ELR (cell line): ENCODE data around the gene SPON1.

Experiments used
- DNase-seq: peaks from one replicate; pipeline ENCODE4 v3.0.0-alpha.2; 2015; ENCODE audit warnings: low read depth

The SPON1 gene

DNA sequence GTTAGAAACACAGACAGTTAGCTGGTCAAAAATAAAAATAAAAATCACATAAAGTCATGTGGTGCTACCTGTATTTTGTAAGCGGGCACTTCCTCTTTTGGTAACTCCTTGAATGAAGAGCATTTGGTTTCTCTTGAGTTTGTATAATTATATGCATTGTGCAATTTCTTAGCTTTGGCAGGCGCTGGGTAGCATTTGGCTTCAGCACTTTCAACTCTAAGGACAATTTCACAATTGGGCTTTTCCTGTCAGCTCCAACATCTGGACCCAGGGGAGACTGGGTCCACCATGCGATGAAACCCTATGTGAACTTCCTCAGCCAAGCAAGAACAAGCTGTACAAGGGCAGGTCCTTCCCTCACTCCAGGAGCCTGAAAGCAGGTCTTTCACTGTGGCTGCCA is 227.4 kb downstream of the SPON1 start:
- no peak for DNase-seq

DNA sequence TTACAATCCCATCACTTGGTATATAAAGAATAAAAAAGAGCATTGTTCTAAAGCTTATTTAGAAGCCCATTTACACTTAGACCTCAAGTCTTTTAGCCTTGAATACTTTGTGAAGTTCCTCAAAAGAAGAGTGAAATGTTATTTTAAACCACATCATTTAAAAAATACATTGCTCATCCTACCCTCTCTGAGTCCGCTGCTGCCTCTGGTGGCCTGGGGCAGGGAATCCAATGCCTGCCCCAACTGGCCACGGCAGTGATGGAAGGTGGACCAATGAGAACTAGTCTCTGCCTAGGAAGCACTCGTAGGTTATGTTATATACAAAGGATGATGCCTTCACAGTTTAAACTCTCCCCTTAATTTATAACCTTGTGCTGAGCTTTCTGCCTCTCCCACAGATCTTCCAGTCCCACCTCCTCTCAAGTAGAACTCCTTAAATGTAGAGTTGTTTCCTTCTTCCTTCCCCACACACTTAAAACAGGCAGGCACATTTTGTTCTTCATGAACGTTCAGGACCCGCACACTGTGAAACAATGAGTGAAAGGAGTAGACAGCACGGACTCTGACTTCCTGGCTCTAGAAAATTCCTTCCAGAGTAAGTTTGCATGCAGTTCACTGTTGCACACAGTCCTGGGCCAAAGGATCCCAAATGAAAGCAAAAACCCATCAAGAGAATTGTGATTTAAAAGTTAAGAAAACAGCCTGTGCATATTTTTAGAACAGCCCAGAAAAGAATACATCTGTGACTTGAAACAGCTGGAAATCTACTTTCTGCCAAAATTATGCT is 228.7 kb downstream of the SPON1 start:
- peak; percentile 1 for DNase-seq

DNA sequence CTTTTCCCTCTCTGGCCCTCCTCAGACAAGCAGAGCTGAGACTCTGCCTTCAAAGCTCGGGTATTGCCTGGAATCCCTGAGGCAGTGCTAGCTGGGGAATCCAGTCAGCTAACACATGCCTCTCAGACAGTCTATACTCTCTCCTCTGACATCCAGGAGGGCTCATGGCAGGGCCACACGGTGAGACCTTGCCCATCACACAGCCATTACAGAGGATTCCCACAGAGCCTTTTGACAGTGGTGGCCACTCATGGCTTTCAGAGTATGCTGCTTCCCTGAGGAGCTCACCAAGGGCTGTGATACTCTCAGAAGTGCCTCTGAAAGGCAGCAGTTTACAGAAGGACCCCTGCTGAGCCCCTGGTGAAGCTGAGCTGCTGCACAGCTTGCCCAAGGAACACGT is 231.1 kb downstream of the SPON1 start:
- DNase-seq, result no peak

DNA sequence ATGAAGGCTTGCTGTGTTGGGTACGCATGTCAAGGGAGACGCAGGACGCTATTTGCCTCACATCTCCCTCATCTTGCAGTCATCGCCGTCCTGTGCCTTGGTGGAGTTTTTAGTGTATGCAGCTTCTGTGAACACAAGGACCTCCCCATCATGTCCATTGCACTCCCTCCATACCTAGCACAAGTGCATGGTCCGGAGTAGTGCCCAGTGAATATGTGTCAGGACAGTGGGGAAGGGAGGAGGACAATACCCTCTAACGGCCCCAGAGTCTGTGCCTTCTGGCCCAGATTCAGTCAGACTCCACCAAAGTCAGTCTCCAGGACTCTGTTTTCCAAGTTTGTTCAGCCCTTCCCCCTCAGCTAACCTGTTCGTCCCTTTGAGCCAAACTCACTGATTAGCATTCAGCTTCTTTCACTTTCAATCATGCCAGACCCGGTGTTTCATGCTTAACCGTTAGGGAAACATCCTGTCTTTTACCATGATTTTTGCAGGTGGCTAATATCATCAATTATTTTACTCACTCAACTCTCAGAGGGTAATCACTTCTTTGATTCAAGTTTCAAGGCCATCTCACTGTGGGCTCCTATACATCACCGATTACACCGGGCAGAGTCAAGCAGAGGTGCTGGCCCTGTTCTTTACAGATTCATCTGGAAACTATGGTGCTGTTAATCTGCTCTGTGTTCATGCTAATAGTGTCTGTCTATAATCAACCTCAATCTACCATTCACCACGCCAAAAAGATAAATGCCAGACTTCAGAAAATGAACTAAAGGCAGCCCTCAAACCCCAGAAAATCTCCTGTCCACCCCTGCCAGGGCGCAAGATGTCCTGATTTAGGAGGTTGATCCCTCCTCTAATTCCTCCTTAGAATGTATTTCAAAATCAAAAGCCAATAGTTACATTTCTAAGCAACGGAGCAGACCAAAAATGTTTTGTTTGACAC is 240.0 kb downstream of the SPON1 start:
- no peak for DNase-seq

DNA sequence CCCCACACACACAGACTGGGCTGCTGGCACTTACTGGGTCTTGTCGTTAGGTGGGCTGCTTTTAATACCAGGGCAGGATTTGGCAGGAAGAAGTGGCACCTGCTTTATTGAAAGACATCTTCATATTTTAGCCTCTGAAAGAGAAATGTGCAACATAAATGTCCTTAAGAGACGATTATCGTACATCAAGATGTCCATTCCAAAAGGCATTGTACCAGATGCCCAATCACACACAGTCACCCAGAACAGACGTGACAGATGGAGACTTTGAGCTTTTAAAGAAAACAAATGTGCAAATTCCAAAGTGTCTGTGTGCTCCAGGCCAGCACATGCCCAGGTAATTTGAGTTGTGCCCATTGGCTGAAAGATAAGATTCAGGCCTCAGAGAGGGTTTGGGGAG is 240.8 kb downstream of the SPON1 start:
- DNase-seq, result no peak

DNA sequence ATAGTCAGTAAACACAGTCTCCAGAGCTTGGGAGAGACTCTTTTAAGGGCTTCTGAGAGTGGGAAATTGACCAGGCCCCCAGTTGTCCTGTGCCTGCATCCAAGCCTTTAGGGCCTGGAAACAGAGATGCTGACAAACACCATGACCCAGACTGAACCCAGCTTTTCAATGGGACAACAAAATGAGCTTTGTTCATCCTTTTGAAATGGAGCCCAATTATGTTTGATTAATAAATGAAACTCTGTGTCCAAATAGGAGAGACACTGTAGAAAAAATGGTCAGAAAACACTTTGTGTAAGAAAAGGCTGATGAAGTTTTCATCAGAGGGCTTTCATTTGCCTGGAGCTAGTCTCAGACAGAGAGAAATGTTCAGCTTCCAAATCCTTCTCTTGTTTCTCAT is 250.5 kb downstream of the SPON1 start:
- DNase-seq, result no peak

DNA sequence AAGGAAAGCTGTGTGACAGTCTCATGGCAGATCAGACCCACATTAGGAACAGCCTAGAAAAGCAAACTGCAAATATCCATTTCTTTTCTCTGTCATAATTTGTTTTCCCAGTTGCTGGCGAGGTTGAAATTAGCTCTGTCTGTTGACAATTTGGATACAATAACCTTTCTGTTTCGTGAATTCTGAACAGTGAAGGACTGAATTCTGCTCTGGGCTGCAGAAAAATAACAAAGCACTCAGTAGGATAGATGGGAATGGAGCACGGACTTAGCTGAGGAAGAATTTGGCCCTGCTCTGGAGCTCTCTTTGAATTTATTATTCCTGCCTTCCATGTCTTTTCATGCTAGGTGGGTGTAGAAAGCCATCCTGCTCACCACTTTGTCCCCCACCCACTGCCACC is 256.2 kb downstream of the SPON1 start:
- no peak for DNase-seq

DNA sequence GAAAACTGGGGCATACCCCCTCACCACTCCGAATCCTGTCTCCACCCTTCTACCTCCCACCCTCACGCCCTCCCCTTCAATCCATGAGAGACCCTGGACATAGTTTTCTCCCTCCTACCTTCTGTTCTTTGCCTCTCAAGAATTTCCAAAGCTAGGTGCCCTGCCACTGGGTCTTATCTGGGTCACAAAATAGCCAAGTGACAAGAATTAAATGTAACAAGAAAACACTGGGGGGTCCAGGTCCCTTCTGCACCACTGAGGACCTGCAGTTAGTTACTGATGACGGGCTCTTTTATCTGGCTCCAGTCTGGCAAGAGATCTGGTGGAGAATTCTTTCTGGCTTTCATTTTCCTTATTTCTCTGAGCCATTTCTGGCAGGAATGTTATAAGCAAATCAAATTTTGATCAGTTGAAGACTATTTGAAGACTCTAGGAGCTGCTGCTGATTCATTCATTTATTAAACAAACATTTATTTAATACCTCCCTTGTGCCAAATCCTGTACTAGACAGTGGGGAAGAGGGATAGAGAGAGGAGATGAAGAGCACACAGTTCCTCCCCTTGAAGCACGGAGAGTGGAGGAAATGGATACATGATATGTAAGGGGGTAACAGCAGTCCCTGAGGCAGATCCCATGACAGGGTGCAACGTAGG is 261.2 kb downstream of the SPON1 start:
- DNase-seq, result no peak

DNA sequence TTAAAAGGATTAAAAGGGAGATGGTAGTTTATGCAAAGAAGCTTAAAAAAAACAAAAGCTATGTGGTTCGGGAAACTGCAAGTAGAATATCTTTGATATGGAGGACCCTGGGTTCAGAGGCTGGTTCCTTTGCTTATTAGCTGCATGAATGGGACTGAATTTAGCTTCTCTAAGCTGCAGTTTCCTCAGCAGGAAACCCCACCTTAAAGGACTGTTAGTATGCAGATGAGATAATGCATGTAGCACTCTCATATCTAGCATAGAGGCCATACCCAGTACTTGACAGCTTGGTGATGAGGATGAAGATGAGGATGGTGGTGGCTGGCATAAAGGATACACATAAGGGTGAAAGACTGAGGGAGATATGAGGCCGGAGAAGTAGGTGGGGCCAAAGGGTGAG is 261.9 kb downstream of the SPON1 start:
- no peak for DNase-seq

DNA sequence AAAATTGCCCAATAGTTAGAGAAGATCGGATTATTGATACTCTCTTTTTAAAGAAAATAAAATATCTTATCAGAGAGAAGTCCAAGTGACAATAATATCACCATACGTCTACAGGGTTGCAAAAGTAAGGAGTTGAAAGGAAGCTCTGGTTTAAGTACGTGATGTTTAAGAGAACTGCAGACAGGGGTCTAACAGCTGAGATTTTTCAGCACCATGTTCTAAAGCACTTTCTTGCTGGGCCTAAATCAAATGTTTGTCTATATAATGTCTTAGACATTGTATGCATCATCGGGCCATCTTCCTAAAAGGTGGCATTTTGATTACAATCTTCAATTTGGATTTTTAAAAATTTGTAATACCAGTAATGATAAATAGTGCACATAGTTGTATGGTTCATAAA is 263.1 kb downstream of the SPON1 start:
- no peak for DNase-seq

DNA sequence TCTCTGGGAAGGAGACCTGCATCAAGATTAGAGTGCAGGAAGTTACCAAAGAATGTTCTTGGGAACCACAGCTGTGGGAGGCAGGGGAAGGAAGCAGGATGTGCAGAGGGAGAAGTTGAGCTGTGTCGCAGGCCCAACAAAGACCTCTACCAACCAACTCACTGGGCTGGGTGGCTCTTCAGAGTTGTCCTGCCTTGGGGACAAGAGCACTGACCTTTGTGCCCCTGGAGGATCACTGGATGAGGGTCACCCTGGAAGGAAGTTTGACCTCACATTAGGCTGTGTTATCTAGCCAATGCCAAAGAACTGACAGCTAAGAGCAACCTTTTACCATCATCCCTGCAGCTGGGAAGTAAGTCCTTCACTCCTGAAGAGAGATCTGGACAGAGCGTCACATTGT is 265.8 kb downstream of the SPON1 start:
- DNase-seq, result no peak

DNA sequence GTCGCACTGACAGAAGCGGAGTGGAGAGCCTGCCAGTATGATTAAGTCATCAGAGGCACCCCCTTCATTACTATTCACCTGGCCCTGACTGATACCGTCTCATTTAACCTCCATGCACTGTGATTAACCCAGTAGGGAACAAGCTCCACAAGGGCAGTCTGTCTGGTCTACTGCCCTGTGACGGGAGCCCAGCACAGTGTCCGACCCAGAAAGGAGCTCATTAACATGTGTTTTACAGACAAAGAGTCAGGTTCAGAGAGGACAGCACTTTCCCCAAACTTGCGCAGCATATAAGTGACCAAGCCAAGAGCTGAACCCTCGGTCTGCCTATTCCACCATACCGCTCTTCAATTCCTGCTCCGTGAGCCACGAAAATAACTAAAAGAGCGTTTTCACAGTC is 266.9 kb downstream of the SPON1 start:
- DNase-seq, result no peak

DNA sequence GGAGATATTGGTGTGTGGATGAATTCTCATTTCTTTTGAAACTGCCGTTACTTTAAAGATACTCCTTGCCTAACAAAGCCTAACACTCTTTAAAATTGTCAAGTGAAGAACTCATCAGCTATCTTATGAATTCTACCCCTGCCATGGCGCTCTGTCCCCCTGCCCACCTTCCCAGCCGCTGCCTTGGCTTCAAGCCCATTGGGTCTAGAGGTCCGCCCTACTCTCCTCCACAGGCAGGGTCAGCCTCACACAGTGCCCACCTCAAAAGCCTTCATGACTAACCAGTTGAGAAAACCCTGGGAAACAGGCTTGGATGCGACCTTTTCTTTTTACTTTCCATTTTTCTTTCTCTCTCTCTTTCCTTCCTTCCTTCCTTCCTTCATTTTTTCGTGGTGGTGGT is 267.9 kb downstream of the SPON1 start:
- DNase-seq, result no peak

DNA sequence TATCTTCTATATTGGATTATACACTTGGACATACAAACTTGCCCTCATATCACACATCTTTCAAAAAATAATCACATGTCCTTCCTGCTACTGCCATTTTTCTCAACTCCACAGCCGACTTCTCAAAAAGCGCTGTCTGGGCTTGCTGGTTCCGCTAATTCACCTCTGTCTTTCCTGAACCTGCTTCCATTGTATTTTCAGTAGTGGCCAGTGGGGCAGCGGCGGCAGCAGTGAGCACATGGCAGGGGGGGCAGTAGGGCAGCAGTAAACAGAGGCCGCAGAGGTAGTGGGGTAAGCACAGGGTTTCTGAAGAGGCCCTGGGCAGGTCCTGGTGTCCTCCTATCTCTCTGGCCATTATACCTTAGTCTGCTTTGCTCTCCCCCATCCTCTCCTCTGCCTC is 270.1 kb downstream of the SPON1 start:
- DNase-seq, result no peak

DNA sequence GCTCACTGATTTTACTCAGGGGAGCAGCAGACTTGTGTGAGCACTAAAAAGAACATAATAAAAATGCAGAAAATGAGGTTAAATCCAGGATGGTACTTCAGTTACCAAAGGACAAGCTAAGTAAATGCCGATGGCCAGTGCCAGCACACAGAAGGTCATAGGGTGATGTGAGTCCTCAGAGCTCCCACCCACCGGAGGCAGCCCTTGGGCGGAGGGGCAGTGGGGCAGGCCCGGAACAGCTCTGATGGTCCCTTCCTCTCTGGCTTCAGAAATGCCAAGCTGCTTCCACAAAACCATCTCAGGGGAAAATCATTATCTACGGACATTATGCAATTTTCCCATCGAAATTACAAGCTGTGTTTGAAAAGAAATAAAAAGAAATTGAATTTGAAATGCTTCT is 271.9 kb downstream of the SPON1 start:
- no peak for DNase-seq

DNA sequence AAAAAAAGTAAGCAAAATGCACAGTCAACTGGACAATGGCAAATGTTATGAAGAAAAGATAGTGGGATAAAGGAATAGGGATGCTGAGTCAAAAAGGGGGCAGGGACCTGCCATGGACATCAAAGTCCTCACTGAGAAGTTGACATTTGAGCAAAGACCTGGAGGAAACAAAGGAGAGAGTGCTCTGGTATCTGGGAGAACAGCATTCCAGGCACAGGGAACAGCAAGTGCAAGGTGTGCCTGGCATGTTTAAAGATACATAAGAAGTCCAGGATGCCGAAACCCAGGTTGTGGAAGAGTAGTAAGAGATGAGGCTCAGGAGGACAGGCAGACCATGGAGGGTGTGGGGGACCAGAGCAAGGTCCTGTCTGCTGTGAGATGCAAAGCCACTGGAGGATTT is 273.2 kb downstream of the SPON1 start:
- no peak for DNase-seq

DNA sequence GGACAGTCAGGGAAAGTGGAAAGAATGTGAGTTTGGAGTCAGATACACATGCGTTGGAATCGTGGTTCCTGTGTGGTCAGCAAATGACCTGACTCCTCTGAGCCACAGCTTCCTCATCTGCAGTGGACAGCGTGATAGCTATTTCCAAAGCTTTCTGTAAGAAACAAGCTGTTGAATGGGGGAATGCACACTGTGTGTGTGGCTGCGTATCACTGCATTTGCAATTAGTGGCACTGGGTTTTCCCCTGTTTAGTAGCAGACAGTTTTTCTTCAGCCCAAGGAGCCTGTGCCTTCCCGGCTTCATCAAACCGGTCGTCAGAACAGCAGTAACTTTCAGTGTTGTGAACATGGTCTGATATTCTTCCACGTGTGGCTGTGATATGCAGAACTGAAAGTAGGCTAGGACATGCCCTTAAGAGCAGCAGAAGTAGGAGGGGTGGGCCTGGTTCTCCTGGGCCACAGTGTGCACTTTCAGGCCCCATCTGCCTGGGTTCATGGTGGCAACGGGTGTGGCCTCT is 275.0 kb downstream of the SPON1 start:
- no peak for DNase-seq

DNA sequence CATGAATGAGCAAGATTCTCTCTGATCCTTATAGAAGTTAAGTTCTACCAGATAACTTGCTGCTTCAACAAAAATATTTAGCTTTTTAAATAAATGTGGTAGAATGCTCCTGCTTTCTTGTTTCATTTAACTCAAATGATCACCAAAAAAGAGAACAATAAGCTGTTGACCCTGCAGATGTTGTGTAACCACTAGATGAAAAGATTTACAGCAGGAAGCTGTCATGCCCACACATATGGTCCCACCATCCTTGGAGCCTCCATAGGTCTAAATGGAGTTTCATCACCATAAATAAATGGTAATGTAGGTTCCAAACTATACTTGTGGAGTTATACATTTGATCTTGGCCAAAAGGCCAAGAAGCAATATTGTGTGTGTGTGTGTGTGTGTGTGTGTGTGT is 277.7 kb downstream of the SPON1 start:
- no peak for DNase-seq

DNA sequence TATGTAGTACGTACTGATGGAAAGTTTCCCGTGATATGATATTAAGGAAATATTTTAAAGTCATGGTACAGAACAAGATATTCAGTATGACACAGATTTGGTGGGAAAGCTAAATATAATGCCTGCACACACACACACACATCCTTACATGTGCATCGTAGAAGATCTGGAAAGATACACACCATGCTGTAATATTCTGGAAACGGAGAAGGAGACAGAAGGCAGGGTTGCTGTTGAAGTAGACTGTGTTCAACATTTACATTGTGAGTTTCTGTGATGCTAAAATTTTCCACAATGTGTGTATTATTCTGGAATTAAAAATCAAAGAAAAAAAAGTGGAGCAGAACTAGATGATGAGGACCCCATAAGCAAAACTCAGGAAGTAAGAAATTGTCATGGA is 278.4 kb downstream of the SPON1 start:
- DNase-seq, result no peak

DNA sequence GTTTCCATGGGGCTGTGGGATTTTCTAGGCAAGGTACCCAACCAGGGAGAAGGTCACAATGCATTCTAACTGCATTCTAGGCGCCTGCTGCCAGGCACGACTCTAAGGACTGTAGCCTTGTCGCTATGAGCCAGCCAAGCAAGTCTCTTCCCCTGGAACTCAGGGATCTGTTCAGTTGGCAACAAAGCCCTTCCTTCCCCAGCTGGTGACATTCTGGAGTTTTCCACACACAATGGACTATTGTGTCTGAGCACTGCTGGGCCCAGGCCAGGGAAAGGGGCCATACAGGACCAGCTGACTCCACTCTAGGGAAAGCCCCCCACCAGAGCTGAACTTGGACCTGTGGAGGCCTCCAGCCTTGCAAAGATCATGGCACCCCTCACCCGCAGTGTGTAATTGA is 279.7 kb downstream of the SPON1 start:
- DNase-seq, result no peak

DNA sequence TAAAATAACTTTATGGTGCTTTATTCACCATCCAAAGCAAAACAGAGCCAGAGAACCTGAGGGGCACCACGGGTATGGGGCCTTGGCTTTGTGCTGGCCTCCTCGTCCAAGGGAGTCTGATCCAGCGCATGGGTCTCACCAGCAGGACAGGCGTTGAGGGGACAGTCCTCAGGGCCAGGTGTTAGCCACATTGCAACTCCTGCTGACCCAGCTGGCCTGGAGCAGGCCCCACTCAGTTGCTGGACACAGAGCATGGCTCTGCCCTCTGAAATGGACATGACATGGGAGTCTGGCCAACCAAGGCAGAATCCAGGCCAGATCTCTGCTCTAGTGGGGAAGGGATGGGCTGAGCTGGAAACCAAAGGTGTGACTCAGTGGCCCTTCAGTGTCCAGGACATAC is 280.2 kb downstream of the SPON1 start:
- DNase-seq, result no peak

DNA sequence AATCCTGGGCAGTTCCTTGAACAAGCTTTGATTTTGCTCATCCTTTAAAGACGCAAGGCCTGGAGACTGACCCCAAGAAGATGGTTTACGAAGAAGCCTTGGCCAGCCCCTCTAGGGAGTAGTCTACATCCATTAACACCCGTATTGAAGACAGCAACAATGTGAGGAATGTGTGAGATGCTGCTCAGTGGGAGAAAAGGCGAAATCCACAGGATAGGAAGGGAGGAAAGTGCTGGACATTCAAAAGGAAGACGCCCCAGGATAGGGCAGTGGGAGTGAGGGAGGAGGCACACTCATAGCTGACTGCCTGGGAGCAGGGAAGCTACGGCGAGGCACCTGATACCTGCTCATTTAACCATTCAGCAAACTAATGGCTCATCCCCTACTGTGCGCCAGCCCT is 282.4 kb downstream of the SPON1 start:
- DNase-seq, result no peak

DNA sequence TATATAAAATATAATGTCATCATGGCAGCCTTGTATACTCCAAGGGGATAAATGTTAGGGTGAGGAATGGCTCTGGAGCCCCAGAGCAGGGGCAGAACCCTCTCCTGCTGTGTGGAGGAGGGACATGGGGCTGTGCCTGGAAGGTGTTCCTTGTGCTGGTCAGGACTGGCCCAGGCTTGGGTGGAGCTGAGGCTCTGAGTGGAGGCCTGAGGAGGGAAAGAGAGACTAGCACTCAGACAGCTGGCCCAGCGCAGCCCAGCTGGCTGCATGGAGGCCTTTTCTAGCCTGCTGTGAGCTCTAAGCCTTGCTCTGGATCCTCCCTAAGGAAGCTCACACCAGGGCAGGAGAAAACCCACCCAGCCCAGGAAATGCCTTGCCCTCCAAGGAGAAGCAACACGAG is 282.9 kb downstream of the SPON1 start:
- DNase-seq, result no peak
